Cardiac fibroblast (primary cell): Measurements from ENCODE around the gene PDGFRB.

Experiments used
- DNase-seq, 2 donors: peaks; one replicate each; pipeline versions ENCODE4 v3.0.0 to v3.0.0-alpha.2; 2010; ENCODE audit warnings: low read depth in 2 of 2
- H3K4me3 ChIP-seq, 2 donors: replicated peaks in 1 of 2; 1 replicate in 1 of 2; 2 replicates in 1 of 2; pipeline ENCODE4 v1.5.1; 2011; ENCODE audit warnings: low read depth in 2 of 2, low read length in 2 of 2, mild to moderate bottlenecking in 2 of 2, moderate library complexity in 1 of 2
- TF ChIP-seq, protein P1 (sequence below): IDR thresholded peaks from one replicate; pipeline ENCODE4 v1.5.1; 2011; ENCODE audit warnings: low read depth, mild to moderate bottlenecking, low read length, inconsistent platforms

Gene PDGFRB

DNA sequence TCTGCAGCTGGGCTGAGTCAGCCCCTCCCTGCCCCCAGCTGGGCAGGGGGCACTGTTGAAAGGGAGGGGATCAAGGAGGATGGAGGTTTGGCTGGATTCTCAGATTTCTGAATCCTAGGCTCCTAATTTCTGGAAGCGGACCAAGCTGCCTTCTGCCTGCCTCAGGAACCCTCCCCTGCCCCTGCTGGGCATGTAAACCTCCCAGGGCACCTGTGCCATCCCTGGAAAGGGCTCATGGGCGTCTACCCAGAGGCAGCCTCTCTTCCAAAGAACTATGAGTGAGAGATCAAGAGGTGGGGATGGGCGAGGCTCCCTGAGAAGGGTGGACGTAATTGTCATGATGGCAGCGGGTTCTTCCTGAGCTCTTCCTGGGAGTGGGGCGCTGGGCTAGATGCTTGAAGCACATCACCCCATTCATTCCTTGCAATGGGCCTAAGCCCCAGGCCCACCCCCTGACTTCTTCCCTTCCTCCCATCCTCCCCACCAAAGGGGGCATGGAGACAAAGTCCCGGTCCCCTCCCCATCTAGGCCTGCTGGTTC lies 90.9 kb downstream of the PDGFRB start:
- TF ChIP-seq, protein P1, sequence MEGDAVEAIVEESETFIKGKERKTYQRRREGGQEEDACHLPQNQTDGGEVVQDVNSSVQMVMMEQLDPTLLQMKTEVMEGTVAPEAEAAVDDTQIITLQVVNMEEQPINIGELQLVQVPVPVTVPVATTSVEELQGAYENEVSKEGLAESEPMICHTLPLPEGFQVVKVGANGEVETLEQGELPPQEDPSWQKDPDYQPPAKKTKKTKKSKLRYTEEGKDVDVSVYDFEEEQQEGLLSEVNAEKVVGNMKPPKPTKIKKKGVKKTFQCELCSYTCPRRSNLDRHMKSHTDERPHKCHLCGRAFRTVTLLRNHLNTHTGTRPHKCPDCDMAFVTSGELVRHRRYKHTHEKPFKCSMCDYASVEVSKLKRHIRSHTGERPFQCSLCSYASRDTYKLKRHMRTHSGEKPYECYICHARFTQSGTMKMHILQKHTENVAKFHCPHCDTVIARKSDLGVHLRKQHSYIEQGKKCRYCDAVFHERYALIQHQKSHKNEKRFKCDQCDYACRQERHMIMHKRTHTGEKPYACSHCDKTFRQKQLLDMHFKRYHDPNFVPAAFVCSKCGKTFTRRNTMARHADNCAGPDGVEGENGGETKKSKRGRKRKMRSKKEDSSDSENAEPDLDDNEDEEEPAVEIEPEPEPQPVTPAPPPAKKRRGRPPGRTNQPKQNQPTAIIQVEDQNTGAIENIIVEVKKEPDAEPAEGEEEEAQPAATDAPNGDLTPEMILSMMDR = no peak
- DNase-seq = no peak
- H3K4me3 ChIP-seq = no peak overlapping the region
